MG63 (cell line): ENCODE measurements around the gene LYRM4. TPM values are rescaled to one million over a fixed set of nuclear protein-coding genes. Genes with fewer than 3 reads are reported as not detected.

ENCODE experiments used
- DNase-seq: peaks from one replicate; pipeline ENCODE4 v3.0.0-alpha.2; 2020
- H3K27me3 ChIP-seq: fragments of 250-450 bp; sonication (Bioruptor Pico); 2 replicates; pipeline ENCODE4 v1.5.1; 2020; ENCODE audit warnings: mild to moderate bottlenecking, moderate library complexity
- H3K36me3 ChIP-seq: fragments of 250-450 bp; sonication (Bioruptor Pico); 2 replicates; pipeline ENCODE4 v1.5.1; 2020; ENCODE audit warnings: mild to moderate bottlenecking, moderate library complexity
- H3K4me3 ChIP-seq: fragments of 250-450 bp; sonication (Bioruptor Pico); 2 replicates; pipeline ENCODE4 v1.5.1; 2020; ENCODE audit warnings: mild to moderate bottlenecking, moderate library complexity
- H3K9me3 ChIP-seq: fragments of 250-450 bp; sonication (Bioruptor Pico); 2 replicates; pipeline ENCODE4 v1.5.1; 2020; ENCODE audit warnings: mild to moderate bottlenecking, moderate library complexity
- total RNA-seq: library from RNA; depleted of rRNA; stranded (reverse); fragments of >200 nt; shearing (Covaris generic); gene quantifications from 2 replicates; pipeline ENCODE4 v1.2.3, GENCODE V29; 2014; ENCODE audit warnings: low replicate concordance; rRNA removed

The LYRM4 gene
- 8.9 and 35.0 TPM in 2 replicates for total RNA-seq

GRCh38 chr6:5260661-5261544 is at the start of gene LYRM4, which contains the start of gene FARS2:
LYRM4 (minus strand) TSS chr6:5260950; CDS start chr6:5260733, 217 bp downstream.
FARS2 (plus strand) TSS chr6:5261513.
- Histone ChIP-seq H3K9me3 (no peaks in the 10 kb centered on the region), H3K27me3 (no peaks in the 10 kb centered on the region), H3K36me3 (no peaks in the 10 kb centered on the region), H3K4me3 (peak within 1 kb of the TSS; percentile 72)
- peak; percentile 91 for DNase-seq

- Histone ChIP-seq H3K4me3 (no peak overlapping the region), H3K9me3 (no peaks in the 10 kb centered on the region), H3K27me3 (no peaks in the 10 kb centered on the region), H3K36me3 (peaks cover 3% of the 10 kb centered on the region; the same call in 1 of the 2 replicates)
- DNase-seq: no peak
These were observed 47.3 kb upstream of the LYRM4 start for GRCh38 chr6:5308066-5308465.

GRCh38 chr6:5307058-5307457 is 46.3 kb upstream of the LYRM4 start:
- no peaks in the 10 kb centered on the region for H3K9me3 ChIP-seq
- H3K36me3 ChIP-seq: peaks cover 3% of the 10 kb centered on the region; the same call in 1 of the 2 replicates
- H3K4me3 ChIP-seq: no peak overlapping the region
- DNase-seq: no peak
- H3K27me3 ChIP-seq: no peaks in the 10 kb centered on the region

- H3K36me3 ChIP-seq: peaks cover 3% of the 10 kb centered on the region; the same call in 1 of the 2 replicates
- no peak for DNase-seq
- no peak overlapping the region for H3K4me3 ChIP-seq
- no peaks in the 10 kb centered on the region for H3K9me3 ChIP-seq
- H3K27me3 ChIP-seq: no peaks in the 10 kb centered on the region
These were observed 45.3 kb upstream of the LYRM4 start for GRCh38 chr6:5305968-5306626.

- Histone ChIP-seq H3K27me3 (no peaks in the 10 kb centered on the region), H3K4me3 (no peak overlapping the region), H3K36me3 (peaks cover 3% of the 10 kb centered on the region; the same call in 1 of the 2 replicates), H3K9me3 (no peaks in the 10 kb centered on the region)
- DNase-seq: no peak
These were observed 42.9 kb upstream of the LYRM4 start for GRCh38 chr6:5303682-5304081.

GRCh38 chr6:5302995-5303622 is 42.4 kb upstream of the LYRM4 start:
- Histone ChIP-seq H3K27me3 (no peaks in the 10 kb centered on the region), H3K36me3 (no peaks in the 10 kb centered on the region), H3K4me3 (no peak overlapping the region), H3K9me3 (no peaks in the 10 kb centered on the region)
- no peak for DNase-seq

- Histone ChIP-seq H3K27me3 (no peaks in the 10 kb centered on the region), H3K9me3 (no peaks in the 10 kb centered on the region), H3K4me3 (no peak overlapping the region), H3K36me3 (no peaks in the 10 kb centered on the region)
- no peak for DNase-seq
These were observed 41.6 kb upstream of the LYRM4 start for GRCh38 chr6:5302220-5302946.

GRCh38 chr6:5300206-5300764 is 39.5 kb upstream of the LYRM4 start:
- Histone ChIP-seq H3K9me3 (no peaks in the 10 kb centered on the region), H3K4me3 (no peak overlapping the region), H3K27me3 (no peaks in the 10 kb centered on the region), H3K36me3 (no peaks in the 10 kb centered on the region)
- DNase-seq: no peak

- H3K4me3 ChIP-seq: no peak overlapping the region
- no peak for DNase-seq
- no peaks in the 10 kb centered on the region for H3K9me3 ChIP-seq
- no peaks in the 10 kb centered on the region for H3K36me3 ChIP-seq
- H3K27me3 ChIP-seq: no peaks in the 10 kb centered on the region
These were observed 34.9 kb upstream of the LYRM4 start for GRCh38 chr6:5295623-5296022.

- Histone ChIP-seq H3K27me3 (no peaks in the 10 kb centered on the region), H3K9me3 (no peaks in the 10 kb centered on the region), H3K4me3 (no peak overlapping the region), H3K36me3 (no peaks in the 10 kb centered on the region)
- no peak for DNase-seq
These were observed 33.9 kb upstream of the LYRM4 start for GRCh38 chr6:5294392-5295211.

- no peak overlapping the region for H3K4me3 ChIP-seq
- no peaks in the 10 kb centered on the region for H3K27me3 ChIP-seq
- H3K9me3 ChIP-seq: no peaks in the 10 kb centered on the region
- H3K36me3 ChIP-seq: no peaks in the 10 kb centered on the region
- no peak for DNase-seq
These were observed 32.9 kb upstream of the LYRM4 start for GRCh38 chr6:5293692-5294091.

GRCh38 chr6:5292154-5292553 is 31.4 kb upstream of the LYRM4 start:
- H3K4me3 ChIP-seq: no peak overlapping the region
- no peaks in the 10 kb centered on the region for H3K9me3 ChIP-seq
- DNase-seq: no peak
- no peaks in the 10 kb centered on the region for H3K36me3 ChIP-seq
- no peaks in the 10 kb centered on the region for H3K27me3 ChIP-seq

- Histone ChIP-seq H3K4me3 (no peak overlapping the region), H3K27me3 (no peaks in the 10 kb centered on the region), H3K9me3 (no peaks in the 10 kb centered on the region), H3K36me3 (no peaks in the 10 kb centered on the region)
- DNase-seq: no peak
These were observed 29.8 kb upstream of the LYRM4 start for GRCh38 chr6:5290500-5290899.

- no peak for DNase-seq
- no peaks in the 10 kb centered on the region for H3K9me3 ChIP-seq
- no peaks in the 10 kb centered on the region for H3K36me3 ChIP-seq
- no peaks in the 10 kb centered on the region for H3K27me3 ChIP-seq
- H3K4me3 ChIP-seq: no peak overlapping the region
These were observed 29.3 kb upstream of the LYRM4 start for GRCh38 chr6:5290097-5290496.

- DNase-seq: no peak
- H3K4me3 ChIP-seq: no peak overlapping the region
- H3K27me3 ChIP-seq: no peaks in the 10 kb centered on the region
- no peaks in the 10 kb centered on the region for H3K36me3 ChIP-seq
- no peaks in the 10 kb centered on the region for H3K9me3 ChIP-seq
These were observed 27.2 kb upstream of the LYRM4 start for GRCh38 chr6:5287966-5288297.
